ENCODE measurements around the gene TMEM255B.

The TMEM255B gene

GRCh38 chr13:113746143-113746525, 12.9 kb upstream of the TMEM255B start:
- no peak overlapping the region for H2AFZ ChIP-seq (ENCODE audit: low read length)

GRCh38 chr13:113746671-113747070, 12.4 kb upstream of the TMEM255B start:
- Histone ChIP-seq H3K9ac (ENCODE audit: low read length) (no peak overlapping the region), H3K79me2 (ENCODE audit: insufficient read depth, low read length) (no peaks in the 10 kb centered on the region), H4K20me1 (ENCODE audit: insufficient read depth, low read length) (no peaks in the 10 kb centered on the region), H3F3A (ENCODE audit: insufficient read depth, low read length) (no peaks in the 10 kb centered on the region), H3K4me3 (ENCODE audit: low read depth, low read length, poor library complexity, severe bottlenecking) (no peak overlapping the region), H3K36me3 (ENCODE audit: insufficient read depth, low read length) (no peaks in the 10 kb centered on the region), H3K27me3 (ENCODE audit: insufficient read depth, low read length) (no peaks in the 10 kb centered on the region), H3K27ac (ENCODE audit: low read depth, low read length, poor library complexity, severe bottlenecking) (no peak overlapping the region), H3K4me2 (ENCODE audit: low read length) (no peak overlapping the region), H3K9me3 (ENCODE audit: low read length) (no peaks in the 10 kb centered on the region), H2AFZ (ENCODE audit: low read length) (no peak overlapping the region), H3K9me2 (ENCODE audit: low read depth, low read length) (no peaks in the 10 kb centered on the region), H3K4me1 (ENCODE audit: insufficient read depth, low read length, severe bottlenecking) (no peaks in the 10 kb centered on the region)
- TF ChIP-seq EZH2 (IDR thresholded peaks at IDR 0.05; ENCODE audit: borderline replicate concordance, low read length) = no peak
- no peak for TF ChIP-seq CTCF (IDR thresholded peaks at IDR 0.05; ENCODE audit: low read length)

More at GRCh38 chr13:113746143-113746525, 12.9 kb upstream of the TMEM255B start:
- no peaks in the 10 kb centered on the region for H3K9me2 ChIP-seq (ENCODE audit: low read depth, low read length)
- H3K36me3 ChIP-seq (ENCODE audit: insufficient read depth, low read length) = no peaks in the 10 kb centered on the region
- H4K20me1 ChIP-seq (ENCODE audit: insufficient read depth, low read length) = no peaks in the 10 kb centered on the region
- TF ChIP-seq EZH2 (IDR thresholded peaks at IDR 0.05; ENCODE audit: borderline replicate concordance, low read length) (no peak), CTCF (IDR thresholded peaks at IDR 0.05; ENCODE audit: low read length) (no peak)
- H3K27ac ChIP-seq (ENCODE audit: low read depth, low read length, poor library complexity, severe bottlenecking) = no peak overlapping the region
- no peak overlapping the region for H3K9ac ChIP-seq (ENCODE audit: low read length)
- H3K4me2 ChIP-seq (ENCODE audit: low read length) = no peak overlapping the region
- H3K4me1 ChIP-seq (ENCODE audit: insufficient read depth, low read length, severe bottlenecking) = no peaks in the 10 kb centered on the region
- no peaks in the 10 kb centered on the region for H3K9me3 ChIP-seq (ENCODE audit: low read length)
- H3K79me2 ChIP-seq (ENCODE audit: insufficient read depth, low read length) = no peaks in the 10 kb centered on the region
- H3F3A ChIP-seq (ENCODE audit: insufficient read depth, low read length) = no peaks in the 10 kb centered on the region
- H3K4me3 ChIP-seq (ENCODE audit: low read depth, low read length, poor library complexity, severe bottlenecking) = no peak overlapping the region
- H3K27me3 ChIP-seq (ENCODE audit: insufficient read depth, low read length) = no peaks in the 10 kb centered on the region

GRCh38 chr13:113747291-113747833, 11.7 kb upstream of the TMEM255B start:
- H3K27me3 ChIP-seq (ENCODE audit: insufficient read depth, low read length) = no peaks in the 10 kb centered on the region
- no peak overlapping the region for H3K9ac ChIP-seq (ENCODE audit: low read length)
- H2AFZ ChIP-seq (ENCODE audit: low read length) = no peak overlapping the region
- no peaks in the 10 kb centered on the region for H4K20me1 ChIP-seq (ENCODE audit: insufficient read depth, low read length)
- H3K4me2 ChIP-seq (ENCODE audit: low read length) = no peak overlapping the region
- no peaks in the 10 kb centered on the region for H3K9me3 ChIP-seq (ENCODE audit: low read length)
- H3K9me2 ChIP-seq (ENCODE audit: low read depth, low read length) = no peaks in the 10 kb centered on the region
- H3K36me3 ChIP-seq (ENCODE audit: insufficient read depth, low read length) = no peaks in the 10 kb centered on the region
- no peaks in the 10 kb centered on the region for H3K4me1 ChIP-seq (ENCODE audit: insufficient read depth, low read length, severe bottlenecking)
- H3K27ac ChIP-seq (ENCODE audit: low read depth, low read length, poor library complexity, severe bottlenecking) = no peak overlapping the region
- H3F3A ChIP-seq (ENCODE audit: insufficient read depth, low read length) = no peaks in the 10 kb centered on the region
- no peak overlapping the region for H3K4me3 ChIP-seq (ENCODE audit: low read depth, low read length, poor library complexity, severe bottlenecking)
- TF ChIP-seq EZH2 (IDR thresholded peaks at IDR 0.05; ENCODE audit: borderline replicate concordance, low read length) = no peak
- no peak for TF ChIP-seq CTCF (IDR thresholded peaks at IDR 0.05; ENCODE audit: low read length)
- no peaks in the 10 kb centered on the region for H3K79me2 ChIP-seq (ENCODE audit: insufficient read depth, low read length)

Data from OCI-LY1 (cell line).